HUES64 (cell line): Measurements from ENCODE around the gene COL11A1.

ENCODE experiments used
- H3K27ac ChIP-seq: 2 replicates; pipeline ENCODE4 v1.7.0; 2013; ENCODE audit warnings: low read depth, low read length, inconsistent platforms
- H3K27me3 ChIP-seq: 2 replicates; pipeline ENCODE4 v1.6.1; 2013; ENCODE audit warnings: mild to moderate bottlenecking, low read length; ENCODE audit not compliant: insufficient read depth
- H3K36me3 ChIP-seq: 2 replicates; pipeline ENCODE4 v1.6.1; 2013; ENCODE audit warnings: mild to moderate bottlenecking, low read length; ENCODE audit not compliant: insufficient read depth
- H3K4me1 ChIP-seq: 2 replicates; pipeline ENCODE4 v1.6.1; 2013; ENCODE audit warnings: mild to moderate bottlenecking, low read length, moderate library complexity; ENCODE audit not compliant: insufficient read depth
- H3K4me3 ChIP-seq: 2 replicates; pipeline ENCODE4 v1.5.1; 2013; ENCODE audit warnings: mild to moderate bottlenecking, low read length, moderate library complexity
- H3K9ac ChIP-seq: 2 replicates; pipeline ENCODE4 v1.6.1; 2013; ENCODE audit warnings: mild to moderate bottlenecking, low read depth, low read length
- H3K9me3 ChIP-seq: 2 replicates; pipeline ENCODE4 v1.6.1; 2013; ENCODE audit warnings: low read depth, low read length; ENCODE audit not compliant: insufficient read depth
- WGBS: fragments of 150-250, 120-280 bp; methylation state at CpG from one replicate; pipeline ENCODE4 v1.1.7; 2013; ENCODE audit warnings: missing lambda C conversion rate; 5-methylcytosine and 5-hydroxymethylcytosine counted together

The COL11A1 gene

GRCh38 chr1:103120981-103121380, 12.7 kb upstream of the COL11A1 start:
- Histone ChIP-seq H3K27ac (no peak overlapping the region), H3K4me1 (no peaks in the 10 kb centered on the region), H3K4me3 (no peak overlapping the region), H3K9ac (no peak overlapping the region), H3K9me3 (no peaks in the 10 kb centered on the region), H3K36me3 (no peaks in the 10 kb centered on the region), H3K27me3 (no peaks in the 10 kb centered on the region)
- WGBS = no CpG with 5 or more reads among the region's 2 CpGs

GRCh38 chr1:103112546-103112945, 4.2 kb upstream of the COL11A1 start:
- H3K9me3 ChIP-seq = no peaks in the 10 kb centered on the region
- peaks cover 6% of the 10 kb centered on the region for H3K27me3 ChIP-seq
- H3K9ac ChIP-seq = no peak overlapping the region
- no peak overlapping the region for H3K4me3 ChIP-seq
- H3K27ac ChIP-seq = no peak overlapping the region
- H3K4me1 ChIP-seq = peaks cover 26% of the 10 kb centered on the region
- H3K36me3 ChIP-seq = no peaks in the 10 kb centered on the region

GRCh38 chr1:103111926-103112325, 3.6 kb upstream of the COL11A1 start:
- no peaks in the 10 kb centered on the region for H3K36me3 ChIP-seq
- no peak overlapping the region for H3K4me3 ChIP-seq
- no peaks in the 10 kb centered on the region for H3K9me3 ChIP-seq
- H3K27ac ChIP-seq = no peak overlapping the region
- H3K4me1 ChIP-seq = peaks cover 29% of the 10 kb centered on the region
- peaks cover 10% of the 10 kb centered on the region for H3K27me3 ChIP-seq
- no peak overlapping the region for H3K9ac ChIP-seq
- no CpG with 5 or more reads among the region's 1 CpG for WGBS

GRCh38 chr1:103110701-103111100, 2.4 kb upstream of the COL11A1 start:
- Histone ChIP-seq H3K27me3 (peaks cover 10% of the 10 kb centered on the region), H3K4me1 (peaks cover 29% of the 10 kb centered on the region), H3K27ac (no peak overlapping the region), H3K9me3 (no peaks in the 10 kb centered on the region), H3K36me3 (no peaks in the 10 kb centered on the region), H3K4me3 (no peak overlapping the region), H3K9ac (no peak overlapping the region)
- 0% methylated on average over 1 of the region's 1 CpG for WGBS

- Histone ChIP-seq H3K9me3 (no peaks in the 10 kb centered on the region), H3K4me1 (peaks cover 29% of the 10 kb centered on the region), H3K27ac (no peak overlapping the region), H3K27me3 (peaks cover 10% of the 10 kb centered on the region), H3K9ac (no peak overlapping the region; the same call in 1 of the 2 replicates), H3K4me3 (peak overlapping the region; percentile 80), H3K36me3 (no peaks in the 10 kb centered on the region)
- 46% methylated on average over 6 of the region's 6 CpGs for whole genome bisulfite sequencing
Observed at GRCh38 chr1:103109311-103109920, 1.1 kb upstream of the COL11A1 start.

- no peaks in the 10 kb centered on the region for H3K9me3 ChIP-seq
- peak overlapping the region; percentile 50 for H3K9ac ChIP-seq
- peaks cover 29% of the 10 kb centered on the region for H3K4me1 ChIP-seq
- peaks cover 10% of the 10 kb centered on the region for H3K27me3 ChIP-seq
- no peaks in the 10 kb centered on the region for H3K36me3 ChIP-seq
- WGBS = under 1% methylated on average over 15 of the region's 19 CpGs
- peak overlapping the region; percentile 80 for H3K4me3 ChIP-seq
- no peak overlapping the region for H3K27ac ChIP-seq
Observed at GRCh38 chr1:103107741-103108375, 464 bp downstream of the COL11A1 start.

- 0 out of 2 replicates have a peak overlapping the region, but pooled peaks have one; percentile 4 for H3K9ac ChIP-seq
- WGBS = under 1% methylated on average over 21 of the region's 23 CpGs
- peaks cover 10% of the 10 kb centered on the region for H3K27me3 ChIP-seq
- H3K9me3 ChIP-seq = no peaks in the 10 kb centered on the region
- peak overlapping the region; percentile 80 for H3K4me3 ChIP-seq
- H3K27ac ChIP-seq = no peak overlapping the region
- no peaks in the 10 kb centered on the region for H3K36me3 ChIP-seq
- H3K4me1 ChIP-seq = peaks cover 25% of the 10 kb centered on the region
Observed at GRCh38 chr1:103106426-103107341, 1.6 kb downstream of the COL11A1 start.

GRCh38 chr1:103101399-103101798, 6.9 kb downstream of the COL11A1 start:
- WGBS = 82% methylated on average over 1 of the region's 1 CpG
- Histone ChIP-seq H3K4me1 (no peaks in the 10 kb centered on the region), H3K9me3 (no peaks in the 10 kb centered on the region), H3K36me3 (no peaks in the 10 kb centered on the region; the same call in 1 of the 2 replicates), H3K4me3 (no peak overlapping the region), H3K9ac (no peak overlapping the region), H3K27ac (no peak overlapping the region), H3K27me3 (no peaks in the 10 kb centered on the region)

- WGBS = 87% methylated on average over 2 of the region's 2 CpGs
- Histone ChIP-seq H3K9ac (no peak overlapping the region), H3K4me3 (no peak overlapping the region)
Observed at GRCh38 chr1:103089221-103089620, 19.1 kb downstream of the COL11A1 start.

GRCh38 chr1:103087256-103087655, 21.1 kb downstream of the COL11A1 start:
- Histone ChIP-seq H3K9me3 (no peaks in the 10 kb centered on the region), H3K36me3 (no peaks in the 10 kb centered on the region), H3K27ac (no peak overlapping the region), H3K9ac (no peak overlapping the region), H3K4me3 (no peak overlapping the region), H3K27me3 (no peaks in the 10 kb centered on the region), H3K4me1 (no peaks in the 10 kb centered on the region)
- WGBS = 92% methylated on average over 1 of the region's 1 CpG

More at GRCh38 chr1:103089221-103089620, 19.1 kb downstream of the COL11A1 start:
- Histone ChIP-seq H3K4me1 (no peaks in the 10 kb centered on the region), H3K9me3 (no peaks in the 10 kb centered on the region), H3K27ac (no peak overlapping the region), H3K27me3 (no peaks in the 10 kb centered on the region), H3K36me3 (no peaks in the 10 kb centered on the region)

- Histone ChIP-seq H3K27ac (no peak overlapping the region), H3K4me3 (no peak overlapping the region), H3K9ac (no peak overlapping the region), H3K36me3 (peaks cover 10% of the 10 kb centered on the region; the same call in 1 of the 2 replicates), H3K4me1 (no peaks in the 10 kb centered on the region), H3K27me3 (no peaks in the 10 kb centered on the region), H3K9me3 (no peaks in the 10 kb centered on the region)
- WGBS = 0% methylated on average over 1 of the region's 2 CpGs
Observed at GRCh38 chr1:103084181-103084580, 24.1 kb downstream of the COL11A1 start.
